Pancreas (tissue), 10 donors: ENCODE data around the gene PTTG1IP. TPM values are rescaled to one million over a fixed set of nuclear protein-coding genes. Genes with fewer than 3 reads are reported as not detected.

ENCODE experiments used
- ATAC-seq, 4 donors: fragments of 200-7000 bp; cut with Tn5 transposase; one replicate each; pipeline versions ENCODE4 v1.8.0 to v1.9.1; 2020; ENCODE audit warnings: mild to moderate bottlenecking in 4 of 4, moderate library complexity in 4 of 4
- DNase-seq, 6 donors: peaks; one replicate each; pipeline ENCODE4 v3.0.0-alpha.2; 2020
- FAIRE-seq: peaks from 2 replicates; lab custom pipeline; 2012; peaks lifted over from hg19 to GRCh38; lab: Jason Lieb, UNC
- H3K27ac ChIP-seq, 4 donors: fragments of 200-600 bp; sonication (generic); 1 replicate in 3 of 4; 2 replicates in 1 of 4; pipeline versions ENCODE4 v1.5.0 to v1.8.0; 2020
- H3K27me3 ChIP-seq, 4 donors: fragments of 200-600 bp; one replicate each; pipeline ENCODE4 v1.8.0; 2021
- H3K36me3 ChIP-seq, 3 donors: fragments of 200-600 bp; sonication (generic) in 1 of 3; one replicate each; pipeline versions ENCODE4 v1.5.0 to v1.8.0; 2020 to 2021
- H3K4me1 ChIP-seq, 3 donors: fragments of 200-600 bp; one replicate each; pipeline ENCODE4 v1.8.0; 2021
- H3K4me3 ChIP-seq, 4 donors: fragments of 200-600 bp; sonication (generic) in 2 of 4; one replicate each; pipeline versions ENCODE4 v1.5.0 to v1.8.0; 2020 to 2021
- H3K9me3 ChIP-seq, 4 donors: fragments of 200-600 bp; one replicate each; pipeline ENCODE4 v1.8.0; 2021
- CTCF ChIP-seq, 4 donors: fragments of 200-600 bp; sonication (generic) in 3 of 4; IDR thresholded peaks; one replicate each; pipeline versions ENCODE4 v1.5.0 to v1.8.0; 2021; ENCODE audit warnings: antibody characterized with exemption in 4 of 4
- WGBS, 2 donors: extraction: QIAGEN DNeasy Blood & Tissue Kit; methylation state at CpG; one replicate each; pipeline ENCODE4 v1.1.7; 2013; 5-methylcytosine and 5-hydroxymethylcytosine counted together
- intact Hi-C, 3 donors: fragments of 100-400 bp; cut with DNase I; formaldehyde crosslinking; loops; one replicate each; pipeline versions ENCODE4 v1.11.1 to v1.14.2; 2022
- polyA plus RNA-seq, 2 donors: library from polyadenylated mRNA; stranded (reverse); fragments of 200-250 nt; gene quantifications; one replicate each; pipeline ENCODE4 v1.2.3, GENCODE V29; 2013
- total RNA-seq, 6 donors: library from RNA; stranded (reverse); fragmentation: NEBNext Ultra II Directional in 4 of 6; extraction: Animal tissue kit (Norgen Biotek cat#: 25700) in 4 of 6; gene quantifications; one replicate each; pipeline versions ENCODE4 v1.2.1 to v1.2.4, GENCODE V29; 2021 to 2023
- donor health status: healthy with polysubstance abuse.
- donor health status: DM: no; HTN: no; CAD: no; lungs with moderate emphysema.
- donor health status: DM: no; HTN: no; CAD: no.
- donor health status: control.
- donor health status: control.
- donor health status: Bipolar disorder and iron deficiency.
- donor health status: DM: yes; HTN: yes; CAD: no.
- donor health status: DM: no; HTN: no; CAD: no.
- donor health status: DM: no; HTN: no; CAD: no.
- donor health status: DM: yes; HTN: yes; CAD: no.

The PTTG1IP gene
- total and polyA plus RNA-seq, 8 donors: 44.9 to 118 (median 60.6) TPM

- intact Hi-C loops: loop anchor here in 2 of 3 donors (5.0 to 10.0 kb wide), 3 partner anchors 135 to 287 kb away; no protein-coding TSS in a partner anchor
- Histone ChIP-seq H3K27ac (no peak overlapping the region), H3K27me3 (no peaks in the 10 kb centered on the region), H3K4me3 (no peak overlapping the region), H3K9me3 (no peaks in the 10 kb centered on the region), H3K36me3 (no peaks in the 10 kb centered on the region), H3K4me1 (peaks cover 5 to 20% (median 10%) of the 10 kb centered on the region in 3 donors)
- 54 to 66% methylated on average over 1 of the region's 1 CpG for WGBS, 2 donors
- no peak for DNase-seq
- no peak for ATAC-seq
- no peak for FAIRE-seq
- no peak for TF ChIP-seq CTCF (IDR thresholded peaks at IDR 0.05)
These were observed 73.8 kb downstream of the PTTG1IP start for GRCh38 chr21:44799646-44800045.

Other genes starting within 250 kb of the PTTG1IP start
- gene KRTAP10-9, start 246.6 kb downstream of the PTTG1IP start, total RNA-seq: not detected
- not detected for gene KRTAP10-9, start 246.6 kb downstream of the PTTG1IP start, polyA plus RNA-seq
- gene KRTAP10-10, start 236.3 kb downstream of the PTTG1IP start, total RNA-seq: not detected
- not detected for gene KRTAP10-10, start 236.3 kb downstream of the PTTG1IP start, polyA plus RNA-seq
- gene KRTAP10-11, start 227.3 kb downstream of the PTTG1IP start, total RNA-seq: not detected
- gene KRTAP10-11, start 227.3 kb downstream of the PTTG1IP start, polyA plus RNA-seq: not detected
- not detected for gene KRTAP12-4, start 219.0 kb downstream of the PTTG1IP start, total RNA-seq
- not detected for gene KRTAP12-4, start 219.0 kb downstream of the PTTG1IP start, polyA plus RNA-seq
- not detected for gene KRTAP12-3, start 215.8 kb downstream of the PTTG1IP start, total RNA-seq
- gene KRTAP12-3, start 215.8 kb downstream of the PTTG1IP start, polyA plus RNA-seq: not detected
- gene KRTAP12-2, start 206.8 kb downstream of the PTTG1IP start, total RNA-seq: not detected
- not detected for gene KRTAP12-2, start 206.8 kb downstream of the PTTG1IP start, polyA plus RNA-seq
- gene KRTAP12-1, start 191.5 kb downstream of the PTTG1IP start, total RNA-seq: not detected
- not detected for gene KRTAP12-1, start 191.5 kb downstream of the PTTG1IP start, polyA plus RNA-seq
- not detected for gene KRTAP10-12, start 176.5 kb downstream of the PTTG1IP start, total RNA-seq
- gene KRTAP10-12, start 176.5 kb downstream of the PTTG1IP start, polyA plus RNA-seq: not detected
- under 1 TPM in 5 of 6 donors, not detected in 1; 0.05 to 0.31 (median 0.17) TPM for gene TSPEAR, start 162.1 kb downstream of the PTTG1IP start, total RNA-seq
- gene TSPEAR, start 162.1 kb downstream of the PTTG1IP start, polyA plus RNA-seq: 1 to 10 TPM in 1 of 2 donors, under 1 TPM in 1; 0.42 to 1.4 TPM
- gene UBE2G2, start 71.9 kb downstream of the PTTG1IP start, total RNA-seq: 10 to 100 TPM; 30.5 to 48.0 (median 39.7) TPM
- 10 to 100 TPM; 44.6 to 53.2 TPM for gene UBE2G2, start 71.9 kb downstream of the PTTG1IP start, polyA plus RNA-seq
- 10 to 100 TPM; 17.3 to 29.1 (median 21.7) TPM for gene SUMO3, start 55.6 kb downstream of the PTTG1IP start, total RNA-seq
- 10 to 100 TPM; 14.0 to 29.1 TPM for gene SUMO3, start 55.6 kb downstream of the PTTG1IP start, polyA plus RNA-seq
- 10 to 100 TPM in 3 of 6 donors, 1 to 10 TPM in 3; 1.1 to 88.0 (median 14.8) TPM for gene ITGB2, start 47.2 kb upstream of the PTTG1IP start, total RNA-seq
- gene ITGB2, start 47.2 kb upstream of the PTTG1IP start, polyA plus RNA-seq: 10 to 100 TPM in 1 of 2 donors, 1 to 10 TPM in 1; 5.1 to 15.1 TPM
- 10 to 100 TPM; 12.3 to 21.7 (median 14.5) TPM for gene SLX9, start 66.3 kb upstream of the PTTG1IP start, total RNA-seq
- 10 to 100 TPM; 10.5 to 12.4 TPM for gene SLX9, start 66.3 kb upstream of the PTTG1IP start, polyA plus RNA-seq
- gene ADARB1, start 200.9 kb upstream of the PTTG1IP start, total RNA-seq: 10 to 100 TPM in 1 of 6 donors, 1 to 10 TPM in 5; 5.4 to 10.1 (median 6.3) TPM
- 1 to 10 TPM; 5.6 to 7.9 TPM for gene ADARB1, start 200.9 kb upstream of the PTTG1IP start, polyA plus RNA-seq